GM10266 (cell line): Measurements from ENCODE around the gene KRTAP19-3.
"Not testable (repeated sequence)": the region's sequence is repeated elsewhere in the genome, so short reads cannot be mapped to it uniquely, and the experiment has no call there.

Source experiments
- DNase-seq: peaks from one replicate; pipeline ENCODE4 v3.0.0; 2012; ENCODE audit errors: extremely low spot score
- TF ChIP-seq, protein P1 (sequence below): IDR thresholded peaks from 2 replicates; pipeline ENCODE4 v1.5.1; 2012; ENCODE audit warnings: mild to moderate bottlenecking, low read depth; ENCODE audit not compliant: control insufficient read depth, insufficient read depth; ENCODE audit errors: missing control alignments

KRTAP19-3 gene

DNA sequence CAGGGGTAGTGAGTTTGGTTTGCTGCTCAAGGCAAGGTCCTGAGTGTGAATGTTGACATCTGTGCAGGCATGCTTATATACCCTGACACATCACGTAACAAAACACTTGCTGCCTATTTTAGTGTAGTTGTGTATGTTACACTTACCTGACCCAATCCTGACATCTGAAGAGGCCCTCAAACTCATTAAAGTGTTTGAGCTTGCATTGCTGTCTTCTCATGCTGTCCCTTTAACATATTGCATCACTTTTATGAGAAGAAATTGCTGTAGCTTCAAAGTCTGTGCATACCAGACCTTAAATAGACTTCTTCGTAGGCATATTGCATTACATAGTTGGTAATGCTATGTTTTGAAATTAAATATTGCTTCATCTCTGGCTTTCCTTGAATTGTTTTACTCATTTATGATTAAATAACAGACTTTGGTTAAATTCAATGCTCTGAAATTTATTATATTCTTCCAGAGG lies at the start of gene KRTAP19-3:
TSS of gene KRTAP19-3 (minus strand) at position 51 of the 466 bp plus-strand sequence. CDS start 56 bp downstream, outside the sequence.
- TF ChIP-seq, protein P1, sequence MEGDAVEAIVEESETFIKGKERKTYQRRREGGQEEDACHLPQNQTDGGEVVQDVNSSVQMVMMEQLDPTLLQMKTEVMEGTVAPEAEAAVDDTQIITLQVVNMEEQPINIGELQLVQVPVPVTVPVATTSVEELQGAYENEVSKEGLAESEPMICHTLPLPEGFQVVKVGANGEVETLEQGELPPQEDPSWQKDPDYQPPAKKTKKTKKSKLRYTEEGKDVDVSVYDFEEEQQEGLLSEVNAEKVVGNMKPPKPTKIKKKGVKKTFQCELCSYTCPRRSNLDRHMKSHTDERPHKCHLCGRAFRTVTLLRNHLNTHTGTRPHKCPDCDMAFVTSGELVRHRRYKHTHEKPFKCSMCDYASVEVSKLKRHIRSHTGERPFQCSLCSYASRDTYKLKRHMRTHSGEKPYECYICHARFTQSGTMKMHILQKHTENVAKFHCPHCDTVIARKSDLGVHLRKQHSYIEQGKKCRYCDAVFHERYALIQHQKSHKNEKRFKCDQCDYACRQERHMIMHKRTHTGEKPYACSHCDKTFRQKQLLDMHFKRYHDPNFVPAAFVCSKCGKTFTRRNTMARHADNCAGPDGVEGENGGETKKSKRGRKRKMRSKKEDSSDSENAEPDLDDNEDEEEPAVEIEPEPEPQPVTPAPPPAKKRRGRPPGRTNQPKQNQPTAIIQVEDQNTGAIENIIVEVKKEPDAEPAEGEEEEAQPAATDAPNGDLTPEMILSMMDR: no peak
- DNase-seq: no peak

DNA sequence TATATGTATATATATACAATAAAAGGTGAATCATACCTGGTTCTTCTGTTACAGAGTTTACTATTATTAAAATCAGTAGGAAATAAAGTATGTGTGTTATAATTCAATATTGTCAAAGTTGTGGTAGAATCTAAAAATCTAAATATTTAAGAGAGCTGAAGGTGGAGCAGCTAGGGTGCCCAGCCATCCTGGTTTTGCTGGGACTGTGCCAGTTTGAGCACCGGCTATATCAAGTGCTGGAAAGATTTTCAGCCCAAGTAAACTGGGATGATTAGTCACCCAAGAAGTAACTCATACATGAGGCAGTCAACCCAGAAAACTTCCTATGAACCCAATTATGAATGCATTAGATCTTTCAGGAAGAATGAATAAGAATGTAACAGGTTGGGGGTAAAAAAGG lies 27.1 kb upstream of the KRTAP19-3 start:
- no peak for DNase-seq
- TF ChIP-seq, protein P1: no peak

DNA sequence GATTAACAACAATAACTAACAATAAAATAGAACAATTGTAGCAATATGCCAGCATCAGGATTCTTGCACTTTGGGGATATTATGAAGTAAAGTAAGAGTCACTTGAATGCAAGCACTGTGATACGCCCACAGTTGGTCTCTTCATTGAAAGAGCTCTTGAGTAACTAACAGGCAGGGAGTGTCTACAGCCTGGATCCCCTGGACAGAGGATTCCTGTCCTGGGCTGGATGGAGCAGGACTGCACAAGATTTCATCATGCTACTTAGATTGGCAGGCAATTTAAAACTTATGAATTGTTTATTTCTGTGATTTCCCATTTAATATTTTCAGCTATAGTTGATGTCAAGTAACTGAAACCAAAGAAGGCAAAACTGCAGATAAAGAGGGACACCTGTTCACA lies 23.9 kb upstream of the KRTAP19-3 start:
- no peak for DNase-seq
- TF ChIP-seq, protein P1: no peak

DNA sequence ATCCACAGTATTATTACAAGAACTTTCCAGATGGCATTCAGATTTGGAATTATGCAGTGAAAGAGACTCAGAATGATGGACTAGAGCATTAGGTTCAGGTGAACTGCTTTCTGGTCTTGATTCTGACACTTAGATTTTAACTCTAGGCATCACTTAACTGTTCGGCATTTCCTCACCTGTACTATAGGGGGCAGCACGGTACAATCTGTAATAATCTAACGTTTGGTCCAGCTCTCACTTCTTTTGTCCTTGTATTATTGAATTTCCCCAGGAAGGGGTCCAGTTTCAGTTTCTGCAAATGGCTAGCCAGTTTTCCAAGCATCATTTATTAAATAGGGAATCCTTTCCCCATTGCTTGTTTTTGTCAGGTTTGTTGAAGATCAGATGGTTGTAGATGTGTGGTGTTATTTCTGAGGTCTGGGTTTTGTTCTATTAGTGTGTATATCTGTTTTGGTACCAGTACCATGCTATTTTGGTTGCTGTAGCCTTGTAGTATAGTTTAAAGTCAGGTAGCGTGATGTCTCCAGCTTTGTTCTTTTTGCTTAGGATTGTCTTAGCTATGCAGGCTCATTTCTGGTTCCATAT lies 13.9 kb upstream of the KRTAP19-3 start:
- DNase-seq: not testable (repeated sequence)

DNA sequence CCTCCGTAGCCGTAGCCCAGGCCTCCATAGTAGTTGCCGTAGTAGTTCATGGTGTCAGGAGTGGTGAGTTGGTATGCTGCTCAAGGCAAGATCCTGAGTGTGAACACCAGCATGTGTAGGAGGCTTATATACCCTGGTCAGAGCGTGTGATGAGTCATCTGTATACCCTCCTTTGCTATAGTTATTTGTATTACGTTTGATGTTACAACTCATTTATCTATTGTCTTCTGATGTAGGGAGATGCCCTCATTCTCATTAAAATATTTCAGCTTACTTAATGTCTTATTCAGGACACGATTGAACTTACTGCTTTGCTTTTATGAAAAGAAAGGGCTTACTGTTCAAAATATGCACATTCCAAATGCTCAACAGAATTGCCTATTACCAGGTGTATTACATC lies 10.2 kb upstream of the KRTAP19-3 start, which contains the start of gene KRTAP19-5:
TSS of gene KRTAP19-5 (minus strand) at position 101 of the 400 bp plus-strand sequence. CDS start at position 50, 51 bp downstream.
- TF ChIP-seq, protein P1: no peak
- DNase-seq: no peak

DNA sequence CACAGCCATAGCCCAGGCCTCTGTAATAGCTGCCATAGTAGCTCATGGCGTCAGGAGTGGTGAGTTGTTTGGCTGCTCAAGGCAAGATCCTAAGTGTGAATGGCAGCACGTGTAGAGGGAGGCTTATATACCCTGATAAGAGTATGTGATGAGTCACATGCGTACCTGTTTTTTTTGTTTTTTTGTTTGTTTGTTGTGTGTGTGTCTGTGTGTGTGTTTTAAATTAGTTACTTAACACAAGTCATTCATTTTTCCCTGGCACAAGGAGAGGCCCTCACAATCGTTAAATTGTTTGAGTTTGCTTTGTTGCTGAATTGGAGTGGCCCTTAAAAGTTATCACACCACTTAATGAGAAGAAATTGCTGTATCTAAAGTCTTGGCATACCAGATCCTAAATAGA lies 5.3 kb upstream of the KRTAP19-3 start, which contains the start of gene KRTAP19-4:
TSS of gene KRTAP19-4 (minus strand) at position 101 of the 400 bp plus-strand sequence. CDS start at position 46, 55 bp downstream.
- TF ChIP-seq, protein P1: no peak

DNA sequence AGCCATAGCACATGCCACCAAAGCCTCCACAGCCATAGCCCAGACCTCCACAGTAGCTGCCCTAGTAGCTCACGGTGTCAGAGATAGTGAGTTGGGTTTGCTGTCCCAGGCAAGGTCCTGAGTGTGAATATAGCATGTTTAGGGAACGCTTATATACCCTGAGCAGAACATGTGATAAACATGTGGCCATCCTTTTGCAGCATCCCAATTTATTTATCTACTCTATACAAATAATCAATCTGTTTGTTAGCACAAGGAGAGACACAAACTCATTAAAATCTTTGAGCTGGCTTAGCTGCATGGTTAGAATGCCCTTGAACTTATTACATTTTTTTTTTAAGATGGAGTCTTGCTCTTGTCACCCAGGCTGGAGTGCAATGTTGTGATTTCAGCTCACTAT lies 4.5 kb downstream of the KRTAP19-3 start, which contains the start of gene KRTAP19-2:
TSS of gene KRTAP19-2 (minus strand) at position 101 of the 400 bp plus-strand sequence. CDS start at position 13, 88 bp downstream.
- DNase-seq: no peak
- TF ChIP-seq, protein P1: no peak

More for the DNA sequence above, 5.3 kb upstream of the KRTAP19-3 start, which contains the start of gene KRTAP19-4:
- no peak for DNase-seq
